ENCODE data around the gene GJA5. TPM values are rescaled to one million over a fixed set of nuclear protein-coding genes. Genes with fewer than 3 reads are reported as not detected.

Gene GJA5
- total RNA-seq, 1 experiment from 2014 or later, result not detected

- H2AFZ ChIP-seq (ENCODE audit: low read depth, low read length, poor library complexity, severe bottlenecking), result no peak overlapping the region
- peaks cover 0 to 6% of the 10 kb centered on the region in 2 experiments; a peak in 1 of 4 replicates for H3K4me1 ChIP-seq (ENCODE audit: control insufficient read depth in 1 of 2, insufficient read depth in 2 of 2, low read length in 2 of 2)
- no peaks in the 10 kb centered on the region for H3K79me2 ChIP-seq (ENCODE audit: insufficient read depth, low read length)
- no peak overlapping the region for H3K4me2 ChIP-seq (ENCODE audit: low read length)
- H3K4me3 ChIP-seq (replicated peaks in 1 of 2; ENCODE audit: low read depth in 1 of 2, low read length in 2 of 2), result no peak overlapping the region
- no peak for ATAC-seq
- no peak for DNase-seq (ENCODE audit: low read depth, low spot score)
- POLR2A ChIA-PET, result no interaction called here
- TF ChIP-seq EZH2 (IDR thresholded peaks at IDR 0.05) (no peak), SRF (IDR thresholded peaks at IDR 0.05; ENCODE audit: low read depth) (no peak), FOSL1 (IDR thresholded peaks at IDR 0.05; ENCODE audit: low read depth) (no peak), SIN3A (IDR thresholded peaks at IDR 0.05; ENCODE audit: low read depth) (no peak)
- RAD21 ChIA-PET (ENCODE audit: low non-redundant PET in 1 of 2, low total read pairs in 2 of 2, uncharacterized antibody in 2 of 2, unreplicated experiment in 2 of 2), result no interaction called here
- BruUV-seq (replicated peaks), result no TSS peak
- intact Hi-C loops (cut with micrococcal nuclease), result no loop called here
- H3K36me3 ChIP-seq (ENCODE audit: control insufficient read depth in 1 of 2, insufficient read depth in 2 of 2, low read length in 2 of 2), result no peaks in the 10 kb centered on the region
- H3K27ac ChIP-seq (ENCODE audit: low read depth, low read length), result no peak overlapping the region
- CTCF ChIA-PET, result no interaction called here
- H3K9me3 ChIP-seq (ENCODE audit: control insufficient read depth in 1 of 2, insufficient read depth in 1 of 2, low read depth in 1 of 2, low read length in 2 of 2), result no peaks in the 10 kb centered on the region
- H3K27me3 ChIP-seq (ENCODE audit: insufficient read depth, low read length), result peaks cover 51% of the 10 kb centered on the region
- H4K20me1 ChIP-seq (ENCODE audit: insufficient read depth), result no peaks in the 10 kb centered on the region
- H3K9me2 ChIP-seq (ENCODE audit: insufficient read depth), result no peaks in the 10 kb centered on the region
- H3K9ac ChIP-seq (ENCODE audit: low read length), result no peak overlapping the region
These were observed 24.5 kb upstream of the GJA5 start for GRCh38 chr1:147784941-147785340.

- Histone ChIP-seq H3K4me3 (replicated peaks in 1 of 2; ENCODE audit: low read depth in 1 of 2, low read length in 2 of 2) (no peak overlapping the region), H3K4me1 (ENCODE audit: control insufficient read depth in 1 of 2, insufficient read depth in 2 of 2, low read length in 2 of 2) (peaks cover 0 to 6% of the 10 kb centered on the region in 2 experiments; a peak in 1 of 4 replicates), H3K79me2 (ENCODE audit: insufficient read depth, low read length) (no peaks in the 10 kb centered on the region), H3K4me2 (ENCODE audit: low read length) (no peak overlapping the region; the same call in 1 of the 2 replicates), H3K27ac (ENCODE audit: low read depth, low read length) (no peak overlapping the region), H3K27me3 (ENCODE audit: insufficient read depth, low read length) (peaks cover 32% of the 10 kb centered on the region), H3K36me3 (ENCODE audit: control insufficient read depth in 1 of 2, insufficient read depth in 2 of 2, low read length in 2 of 2) (no peaks in the 10 kb centered on the region), H3K9me2 (ENCODE audit: insufficient read depth) (no peaks in the 10 kb centered on the region), H3K9ac (ENCODE audit: low read length) (no peak overlapping the region), H3K9me3 (ENCODE audit: control insufficient read depth in 1 of 2, insufficient read depth in 1 of 2, low read depth in 1 of 2, low read length in 2 of 2) (no peaks in the 10 kb centered on the region), H2AFZ (ENCODE audit: low read depth, low read length, poor library complexity, severe bottlenecking) (no peak overlapping the region), H4K20me1 (ENCODE audit: insufficient read depth) (no peaks in the 10 kb centered on the region)
- no peak for ATAC-seq
- ChIA-PET RAD21 (ENCODE audit: low non-redundant PET in 1 of 2, low total read pairs in 2 of 2, uncharacterized antibody in 2 of 2, unreplicated experiment in 2 of 2) (no interaction called here), POLR2A (no interaction called here), CTCF (no interaction called here)
- BruUV-seq (replicated peaks), result no TSS peak
- intact Hi-C loops (cut with micrococcal nuclease), result no loop called here
- no peak for TF ChIP-seq ELF1 (IDR thresholded peaks at IDR 0.05; ENCODE audit: borderline replicate concordance, low read depth)
- no peak for TF ChIP-seq RAD21 (IDR thresholded peaks at IDR 0.05; ENCODE audit: low read depth)
- TF ChIP-seq MAX (IDR thresholded peaks at IDR 0.05), result no peak
- no peak for TF ChIP-seq ATF3 (IDR thresholded peaks at IDR 0.05)
- TF ChIP-seq SRF (IDR thresholded peaks at IDR 0.05; ENCODE audit: low read depth), result no peak
- no peak for TF ChIP-seq EZH2 (IDR thresholded peaks at IDR 0.05)
- no peak for TF ChIP-seq JUND (IDR thresholded peaks at IDR 0.05)
- TF ChIP-seq ZBTB33 (IDR thresholded peaks at IDR 0.05; ENCODE audit: extremely low read depth, insufficient replicate concordance, low read length), result no peak
- TF ChIP-seq YY1 (IDR thresholded peaks at IDR 0.05; ENCODE audit: extremely low read depth, insufficient replicate concordance, low read depth, low read length), result no peak
- no peak for TF ChIP-seq POLR2AphosphoS5 (IDR thresholded peaks at IDR 0.05; ENCODE audit: low read depth, low read length)
- TF ChIP-seq REST (IDR thresholded peaks at IDR 0.05; ENCODE audit: low read depth), result no peak
- no peak for TF ChIP-seq CBX3 (IDR thresholded peaks at IDR 0.05; ENCODE audit: low read depth)
- TF ChIP-seq EZH2phosphoT487 (IDR thresholded peaks at IDR 0.05; ENCODE audit: borderline replicate concordance), result no peak
- TF ChIP-seq SIN3A (IDR thresholded peaks at IDR 0.05; ENCODE audit: low read depth), result no peak
- TF ChIP-seq ZFX (IDR thresholded peaks at IDR 0.05), result no peak
- no peak for DNase-seq (ENCODE audit: low read depth, low spot score)
These were observed 20.7 kb upstream of the GJA5 start for GRCh38 chr1:147781056-147781471.
